Adrenal gland (tissue), 12 donors: ENCODE measurements around the gene TPO. TPM values are rescaled to one million over a fixed set of nuclear protein-coding genes. Genes with fewer than 3 reads are reported as not detected.
"Not testable (repeated sequence)": the region's sequence is repeated elsewhere in the genome, so short reads cannot be mapped to it uniquely, and the experiment has no call there.

ENCODE experiments used
- DNase-seq, 7 donors: peaks; one replicate each; pipeline ENCODE4 v3.0.0-alpha.2; 2019 to 2020
- H3K27ac ChIP-seq, 5 donors: fragments of 200-600 bp; sonication (generic) in 4 of 5; 1 replicate in 3 of 5; 2 replicates in 2 of 5; pipeline versions ENCODE4 v1.5.1 to v1.8.0; 2016 to 2020; ENCODE audit warnings: mild to moderate bottlenecking in 1 of 5
- H3K27me3 ChIP-seq: fragments of 200-600 bp; 2 replicates; pipeline ENCODE4 v1.8.0; 2021
- H3K36me3 ChIP-seq, 2 donors: fragments of 200-600 bp; replicated peaks in 1 of 2; 1 replicate in 1 of 2; 2 replicates in 1 of 2; pipeline versions ENCODE4 v1.5.1 to v1.8.0; 2018 to 2022
- H3K4me1 ChIP-seq, 2 donors: fragments of 200-600 bp; replicated peaks in 1 of 2; 1 replicate in 1 of 2; 2 replicates in 1 of 2; pipeline versions ENCODE4 v1.5.1 to v1.8.0; 2018 to 2021
- H3K4me3 ChIP-seq, 4 donors: fragments of 200-600 bp; sonication (generic) in 3 of 4; one replicate each; pipeline ENCODE4 v1.5.1; 2016 to 2018
- H3K9me3 ChIP-seq, 3 donors: fragments of 200-600 bp; sonication (generic) in 1 of 3; replicated peaks in 1 of 3; 1 replicate in 2 of 3; 2 replicates in 1 of 3; pipeline versions ENCODE4 v1.5.1 to v1.8.0; 2016 to 2021
- CTCF ChIP-seq, 6 experiments: fragments of 450-650 bp in 4 of 6; fragments of 200-600 bp in 2 of 6; sonication (generic) in 1 of 6; IDR thresholded peaks; 1 replicate in 5 of 6; 2 replicates in 1 of 6; pipeline versions ENCODE4 v1.5.1 to v1.8.0; 2016 to 2021; ENCODE audit warnings: antibody characterized with exemption in 6 of 6, mild to moderate bottlenecking in 2 of 6, moderate library complexity in 1 of 6
- POLR2A ChIP-seq, 2 donors: fragments of 450-650 bp; IDR thresholded peaks; one replicate each; pipeline ENCODE4 v1.6.1; 2017; ENCODE audit warnings: antibody characterized with exemption in 2 of 2, mild to moderate bottlenecking in 2 of 2, moderate library complexity in 1 of 2
- WGBS, 4 donors: extraction: QIAGEN DNeasy Blood & Tissue Kit in 2 of 4; methylation state at CpG; one replicate each; pipeline versions ENCODE4 v1.1.5 to v1.1.7; 2013 to 2017; 5-methylcytosine and 5-hydroxymethylcytosine counted together
- intact Hi-C, 2 donors: fragments of 100-400 bp; cut with DNase I; formaldehyde crosslinking; loops; one replicate each; pipeline versions ENCODE4 v1.14.1 to v1.15.0; 2022 to 2023
- polyA plus RNA-seq, 3 donors: library from polyadenylated mRNA; stranded (reverse); fragments of 200-250 nt in 2 of 3; fragments of 350-450 nt in 1 of 3; fragmentation: Illumina TruSeq in 1 of 3; extraction: RNeasy Lipid Tissue Mini Kit (QIAGEN cat#74804) in 1 of 3; gene quantifications; one replicate each; pipeline ENCODE4 v1.2.3, GENCODE V29; 2013 to 2014
- total RNA-seq, 9 donors: library from RNA; depleted of rRNA in 4 of 9; stranded (reverse); fragments of >200 nt in 4 of 9; fragments of 120-200 nt in 1 of 9; fragmentation: NEBNext Ultra II Directional in 1 of 9; extraction: Animal tissue kit (Norgen Biotek cat#: 25700) in 1 of 9; gene quantifications; one replicate each; pipeline versions ENCODE4 v1.1.0 to v1.2.4, GENCODE V29; 2013 to 2023
- donor health status: healthy with polysubstance abuse.
- donor health status: Bipolar disorder and iron deficiency.
- donor health status: DM: yes; HTN: yes; CAD: no.
- donor health status: DM: no; HTN: no; CAD: no.
- donor health status: DM: no; HTN: no; CAD: no.
- donor health status: DM: yes; HTN: yes; CAD: no.

Gene TPO
- total and polyA plus RNA-seq, 12 donors: 0.08 to 16.0 (median 1.6) TPM; not detected in 8

- WGBS, 4 donors: 53 to 73% (median 71%) methylated on average over 11 of the region's 11 CpGs
- no peak overlapping the region for H3K27ac ChIP-seq
- no peaks in the 10 kb centered on the region for H3K9me3 ChIP-seq
- no peaks in the 10 kb centered on the region for H3K4me1 ChIP-seq
- intact Hi-C loops: no loop called here
- no peak for TF ChIP-seq POLR2A (IDR thresholded peaks at IDR 0.05)
- no peak for TF ChIP-seq CTCF (IDR thresholded peaks at IDR 0.05)
- H3K36me3 ChIP-seq: no peaks in the 10 kb centered on the region
- no peak overlapping the region for H3K4me3 ChIP-seq
- DNase-seq: peak in 1 of 7 donors; percentile 25
- H3K27me3 ChIP-seq: no peaks in the 10 kb centered on the region
Measured at GRCh38 chr2:1488181-1488671, 75.0 kb downstream of the TPO start.

- Histone ChIP-seq H3K27me3 (no peaks in the 10 kb centered on the region), H3K4me3 (no peak overlapping the region), H3K4me1 (no peaks in the 10 kb centered on the region), H3K9me3 (no peaks in the 10 kb centered on the region), H3K36me3 (no peaks in the 10 kb centered on the region), H3K27ac (no peak overlapping the region)
- intact Hi-C loops: no loop called here
- TF ChIP-seq CTCF (IDR thresholded peaks at IDR 0.05) (no peak), POLR2A (IDR thresholded peaks at IDR 0.05) (no peak)
- 82 to 100% (median 89%) methylated on average over 3 to 6 of the region's 6 CpGs for WGBS, 4 donors
- DNase-seq: peak in 1 of 7 donors; percentile 13
Measured at GRCh38 chr2:1488851-1489250, 75.6 kb downstream of the TPO start.

- no peak for TF ChIP-seq CTCF (IDR thresholded peaks at IDR 0.05)
- no peak for TF ChIP-seq POLR2A (IDR thresholded peaks at IDR 0.05)
- H3K36me3 ChIP-seq: no peaks in the 10 kb centered on the region
- intact Hi-C loops: no loop called here
- no peaks in the 10 kb centered on the region for H3K9me3 ChIP-seq
- H3K27me3 ChIP-seq: no peaks in the 10 kb centered on the region
- DNase-seq: peak in 1 of 7 donors; percentile 27
- no peak overlapping the region for H3K27ac ChIP-seq
- 89 to 92% (median 90%) methylated on average over 9 of the region's 9 CpGs for WGBS, 4 donors
- no peaks in the 10 kb centered on the region for H3K4me1 ChIP-seq
- no peak overlapping the region for H3K4me3 ChIP-seq
Measured at GRCh38 chr2:1489486-1489885, 76.2 kb downstream of the TPO start.

- H3K9me3 ChIP-seq, intact Hi-C loops, H3K4me1 ChIP-seq, H3K27ac ChIP-seq, H3K27me3 ChIP-seq, H3K4me3 ChIP-seq, H3K36me3 ChIP-seq: not testable (repeated sequence)
- 91 to 93% (median 92%) methylated on average over 6 to 16 of the region's 16 CpGs for WGBS, 4 donors
- peak in 3 of 7 donors; percentile 1 to 23 (median 11) for DNase-seq
Measured at GRCh38 chr2:1490381-1490780, 77.1 kb downstream of the TPO start.

- Histone ChIP-seq H3K27me3 (no peaks in the 10 kb centered on the region), H3K4me3 (no peak overlapping the region), H3K4me1 (no peaks in the 10 kb centered on the region), H3K27ac (no peak overlapping the region), H3K9me3 (no peaks in the 10 kb centered on the region), H3K36me3 (no peaks in the 10 kb centered on the region)
- intact Hi-C loops: no loop called here
- DNase-seq: peak in 3 of 7 donors; percentile 3 to 36 (median 8)
- TF ChIP-seq CTCF (IDR thresholded peaks at IDR 0.05) (no peak), POLR2A (IDR thresholded peaks at IDR 0.05) (no peak)
- WGBS, 4 donors: 77 to 88% (median 84%) methylated on average over 4 to 8 of the region's 8 CpGs
Measured at GRCh38 chr2:1491751-1492150, 78.5 kb downstream of the TPO start.

- WGBS, 4 donors: 84 to 94% (median 91%) methylated on average over 9 of the region's 9 CpGs
- H3K9me3 ChIP-seq, H3K27me3 ChIP-seq, H3K36me3 ChIP-seq, H3K4me3 ChIP-seq, H3K4me1 ChIP-seq, H3K27ac ChIP-seq, intact Hi-C loops: not testable (repeated sequence)
- peak in 2 of 7 donors; percentile 1 to 4 for DNase-seq
Measured at GRCh38 chr2:1492231-1492630, 79.0 kb downstream of the TPO start.
